ENCODE results near the gene GPR153.

DNA sequence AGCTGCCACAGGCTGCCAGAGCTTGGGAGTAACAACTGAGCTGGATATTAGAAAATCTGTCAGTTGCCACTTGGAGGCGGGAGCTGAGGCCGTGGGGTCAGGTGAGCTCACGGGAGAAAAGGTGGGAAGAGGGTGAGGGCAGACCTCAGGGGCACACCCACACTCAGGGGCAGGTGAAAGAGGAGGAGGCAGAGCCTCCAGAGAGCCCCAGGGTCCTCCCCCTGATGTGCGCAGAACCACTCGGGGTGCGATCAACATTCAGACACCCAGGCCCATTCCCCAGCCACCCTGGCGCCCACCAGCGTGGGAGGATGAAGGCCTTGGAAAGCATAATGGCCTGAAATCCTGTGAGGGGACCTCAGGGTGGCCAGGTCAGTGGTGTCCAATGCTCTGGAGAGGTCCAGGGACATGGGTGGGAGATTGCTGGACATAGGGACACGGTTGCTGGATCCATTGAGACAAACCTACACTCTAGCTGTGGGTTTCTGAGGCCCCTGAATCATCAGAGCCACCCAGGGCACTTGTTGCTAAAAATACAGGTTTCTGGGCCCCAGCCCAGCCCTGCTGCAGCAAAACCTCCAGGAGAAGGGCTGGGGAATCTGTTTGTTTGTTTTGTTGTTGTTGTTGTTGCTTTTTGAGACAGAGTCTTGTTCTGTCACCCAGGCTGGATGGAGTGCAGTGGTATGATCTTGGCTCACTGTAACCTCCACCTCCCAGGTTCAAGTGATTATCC, 49.4 kb upstream of the GPR153 start:
- TF ChIP-seq, protein P1, sequence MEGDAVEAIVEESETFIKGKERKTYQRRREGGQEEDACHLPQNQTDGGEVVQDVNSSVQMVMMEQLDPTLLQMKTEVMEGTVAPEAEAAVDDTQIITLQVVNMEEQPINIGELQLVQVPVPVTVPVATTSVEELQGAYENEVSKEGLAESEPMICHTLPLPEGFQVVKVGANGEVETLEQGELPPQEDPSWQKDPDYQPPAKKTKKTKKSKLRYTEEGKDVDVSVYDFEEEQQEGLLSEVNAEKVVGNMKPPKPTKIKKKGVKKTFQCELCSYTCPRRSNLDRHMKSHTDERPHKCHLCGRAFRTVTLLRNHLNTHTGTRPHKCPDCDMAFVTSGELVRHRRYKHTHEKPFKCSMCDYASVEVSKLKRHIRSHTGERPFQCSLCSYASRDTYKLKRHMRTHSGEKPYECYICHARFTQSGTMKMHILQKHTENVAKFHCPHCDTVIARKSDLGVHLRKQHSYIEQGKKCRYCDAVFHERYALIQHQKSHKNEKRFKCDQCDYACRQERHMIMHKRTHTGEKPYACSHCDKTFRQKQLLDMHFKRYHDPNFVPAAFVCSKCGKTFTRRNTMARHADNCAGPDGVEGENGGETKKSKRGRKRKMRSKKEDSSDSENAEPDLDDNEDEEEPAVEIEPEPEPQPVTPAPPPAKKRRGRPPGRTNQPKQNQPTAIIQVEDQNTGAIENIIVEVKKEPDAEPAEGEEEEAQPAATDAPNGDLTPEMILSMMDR (IDR thresholded peaks at IDR 0.05), result no peak
- TF ChIP-seq EP300 (IDR thresholded peaks at IDR 0.05), result no peak
